WI38 (cell line): ENCODE measurements around the gene GALP.
"Not testable (repeated sequence)": the region's sequence is repeated elsewhere in the genome, so short reads cannot be mapped to it uniquely, and the experiment has no call there.

Source experiments
- H3K4me3 ChIP-seq: 2 replicates; pipeline ENCODE4 v1.5.1; 2011; ENCODE audit warnings: low read depth, mild to moderate bottlenecking, control low read depth, low read length
- CTCF ChIP-seq: IDR thresholded peaks from 2 replicates; pipeline ENCODE4 v1.5.1; 2012; ENCODE audit warnings: low read depth, mild to moderate bottlenecking, control low read depth, low read length

Gene GALP

GRCh38 chr19:56175861-56176307, at the start of gene GALP:
Gene GALP, plus strand, starts transcription at chr19:56176008. Its CDS starts 1,101 bp downstream, at chr19:56177109.
- not testable (repeated sequence) for H3K4me3 ChIP-seq

DNA sequence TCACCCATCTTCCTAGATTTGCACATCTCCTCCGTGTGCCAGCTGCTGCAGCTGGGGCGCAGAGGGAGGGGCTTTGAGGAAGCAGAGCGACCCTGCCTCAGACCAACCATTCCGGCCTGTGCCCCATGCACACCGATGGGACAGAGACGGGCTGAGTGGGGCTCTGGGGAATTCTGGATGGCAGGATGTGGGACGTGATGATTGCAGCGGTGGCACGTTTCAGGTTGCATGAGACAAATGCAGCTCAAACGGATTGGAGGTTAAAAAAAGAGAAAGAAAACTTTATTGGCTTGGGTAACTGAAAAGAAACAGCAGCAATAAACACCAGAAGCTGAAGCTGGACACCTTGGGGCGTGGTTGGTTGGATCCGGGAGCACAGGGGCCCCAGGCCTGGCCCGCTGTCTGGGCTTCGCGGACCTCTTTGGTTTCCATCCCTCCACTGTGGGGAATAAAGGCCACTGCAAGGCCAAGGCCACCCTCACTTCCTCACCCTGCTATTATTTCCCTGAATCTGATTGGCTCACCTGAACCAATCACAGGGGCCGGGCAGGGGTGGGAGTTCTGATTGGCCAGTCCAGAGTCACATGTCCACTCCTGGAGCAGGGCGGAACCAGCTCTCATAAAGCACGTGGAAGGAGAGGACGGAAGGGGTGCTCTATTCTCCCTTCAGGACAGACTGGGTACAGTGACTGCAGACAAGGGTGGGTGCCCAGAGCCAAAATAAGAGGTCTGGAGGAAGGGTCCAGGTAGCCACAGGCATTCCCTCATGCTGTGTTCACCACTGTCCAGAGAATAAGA, 48.6 kb upstream of the GALP start:
- H3K4me3 ChIP-seq: no peak overlapping the region
- TF ChIP-seq CTCF: no peak

- H3K4me3 ChIP-seq: no peak overlapping the region
- no peak for TF ChIP-seq CTCF
Measured at GRCh38 chr19:56130006-56130405, 45.8 kb upstream of the GALP start.

GRCh38 chr19:56131651-56132050, 44.2 kb upstream of the GALP start:
- no peak overlapping the region for H3K4me3 ChIP-seq
- no peak for TF ChIP-seq CTCF

DNA sequence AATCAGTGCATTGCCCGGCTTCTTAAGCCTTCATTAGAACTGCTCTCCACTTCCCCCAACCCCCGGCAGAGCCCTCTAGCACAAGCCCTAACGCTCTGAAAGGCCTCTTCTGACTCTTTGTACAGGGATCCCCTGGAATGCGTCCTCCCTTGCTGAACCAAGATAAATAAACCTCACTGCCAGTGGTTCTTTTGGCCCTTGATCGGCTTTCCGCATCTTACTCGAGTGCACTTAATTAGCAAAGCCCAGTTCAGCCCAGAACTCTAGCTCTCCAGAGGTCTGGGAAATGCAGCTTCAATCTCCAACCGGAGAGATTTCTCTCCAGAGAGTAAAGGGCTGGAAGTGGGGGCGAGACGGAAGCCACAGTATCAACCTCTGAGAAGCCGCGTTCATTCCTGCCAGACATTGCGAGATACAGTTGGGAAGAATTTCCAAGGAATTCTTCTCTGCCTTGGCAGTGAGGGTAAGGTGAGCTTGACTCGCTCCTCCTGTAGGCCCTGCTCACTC, 43.4 kb upstream of the GALP start:
- 0 out of 2 replicates have a peak overlapping the region, but pooled peaks have one; percentile 1 for H3K4me3 ChIP-seq
- no peak for TF ChIP-seq CTCF

DNA sequence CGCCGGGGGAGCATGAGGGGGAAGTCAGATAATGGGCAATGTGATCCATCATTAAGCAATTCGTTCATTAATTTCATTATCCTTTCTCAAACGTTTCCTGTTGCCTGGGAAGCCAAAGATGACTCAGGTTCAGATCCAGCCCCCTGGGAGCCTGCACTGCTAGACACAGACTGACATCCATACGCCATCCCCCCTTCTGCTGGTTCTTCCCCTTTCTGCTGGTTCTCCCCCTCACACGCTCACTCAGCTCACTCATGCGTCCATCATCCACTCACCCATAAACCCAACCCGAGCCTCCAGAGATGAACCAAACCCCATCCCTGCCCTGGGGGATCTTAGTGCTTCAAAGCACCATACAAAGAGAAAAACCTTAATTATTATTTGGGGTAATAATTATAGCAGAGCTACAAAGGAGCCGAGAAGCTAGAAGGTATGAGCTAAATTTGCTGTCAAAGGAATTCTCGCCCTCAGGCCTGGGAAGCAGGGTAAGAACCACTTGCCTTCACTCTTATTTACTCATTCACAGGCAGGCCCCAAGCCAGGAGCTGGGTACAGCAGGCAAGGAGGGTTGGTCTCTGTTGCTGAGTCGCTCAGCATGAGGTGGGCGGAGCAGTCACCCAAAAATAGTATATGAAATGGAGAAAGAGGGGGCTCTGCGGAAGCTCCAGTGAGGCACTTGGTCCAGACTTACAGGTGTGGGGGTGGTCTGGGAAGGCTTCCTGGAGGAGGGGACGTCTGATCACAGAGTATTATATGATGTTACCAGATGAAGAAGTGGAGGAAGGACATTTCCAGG, 41.8 kb upstream of the GALP start:
- no peak for TF ChIP-seq CTCF
- no peak overlapping the region for H3K4me3 ChIP-seq

- no peak overlapping the region for H3K4me3 ChIP-seq
- TF ChIP-seq CTCF: no peak
Measured at GRCh38 chr19:56134654-56134921, 41.2 kb upstream of the GALP start.
